ENCODE results near the gene DIP2C.
"Not testable (repeated sequence)": the region's sequence is repeated elsewhere in the genome, so short reads cannot be mapped to it uniquely, and the experiment has no call there.

Gene DIP2C

GRCh38 chr10:654647-654996, 34.8 kb downstream of the DIP2C start:
- DNase-seq: no peak

GRCh38 chr10:653991-654646, 35.3 kb downstream of the DIP2C start:
- DNase-seq: no peak

- DNase-seq: not testable (repeated sequence)
Measured at GRCh38 chr10:652832-653459, 36.5 kb downstream of the DIP2C start.

GRCh38 chr10:652233-652632, 37.2 kb downstream of the DIP2C start:
- no peak for DNase-seq

- no peak for DNase-seq
Measured at GRCh38 chr10:651692-652091, 37.8 kb downstream of the DIP2C start.

- no peak for DNase-seq
Measured at GRCh38 chr10:650886-651615, 38.4 kb downstream of the DIP2C start.

- DNase-seq: no peak
Measured at GRCh38 chr10:650441-650851, 39.0 kb downstream of the DIP2C start.

GRCh38 chr10:649798-650440, 39.5 kb downstream of the DIP2C start:
- no peak for DNase-seq

GRCh38 chr10:649445-649797, 40.0 kb downstream of the DIP2C start:
- no peak for DNase-seq

GRCh38 chr10:647019-647418, 42.4 kb downstream of the DIP2C start:
- DNase-seq: not testable (repeated sequence)

GRCh38 chr10:646118-646524, 43.3 kb downstream of the DIP2C start:
- no peak for DNase-seq

- DNase-seq: no peak
Measured at GRCh38 chr10:644943-645334, 44.5 kb downstream of the DIP2C start.

GRCh38 chr10:644076-644942, 45.2 kb downstream of the DIP2C start:
- DNase-seq: no peak

- DNase-seq: no peak
Measured at GRCh38 chr10:642186-642890, 47.1 kb downstream of the DIP2C start.

- DNase-seq: no peak
Measured at GRCh38 chr10:641149-642010, 48.1 kb downstream of the DIP2C start.

- DNase-seq: no peak
Measured at GRCh38 chr10:640673-641045, 48.8 kb downstream of the DIP2C start.

GRCh38 chr10:639751-640672, 49.5 kb downstream of the DIP2C start:
- DNase-seq: no peak

GRCh38 chr10:639001-639750, 50.3 kb downstream of the DIP2C start:
- DNase-seq: no peak

- DNase-seq: no peak
Measured at GRCh38 chr10:637771-638195, 51.7 kb downstream of the DIP2C start.
